ENCODE results near the gene TM4SF18. TPM values are rescaled to one million over a fixed set of nuclear protein-coding genes. Genes with fewer than 3 reads are reported as not detected.

The TM4SF18 gene
- total and polyA plus RNA-seq, 9 donors = 10.0 to 18.7 (median 13.5) TPM

GRCh38 chr3:149376718-149377407, 43.4 kb upstream of the TM4SF18 start:
- Histone ChIP-seq H3K36me3 (ENCODE audit: control insufficient read depth, insufficient read depth, low read length) (no peaks in the 10 kb centered on the region), H3K4me1 (ENCODE audit: control insufficient read depth, insufficient read depth, low read length) (peaks cover 6% of the 10 kb centered on the region), H3K4me3 (ENCODE audit: low read length) (peak overlapping the region; percentile 35), H3K9me3 (replicated peaks; ENCODE audit: control insufficient read depth, low read depth, low read length) (no peaks in the 10 kb centered on the region), H3K27ac (ENCODE audit: low read length) (peak overlapping the region; percentile 88), H3K27me3 (ENCODE audit: control insufficient read depth, insufficient read depth, low read length) (no peaks in the 10 kb centered on the region)
- DNase-seq = peak; percentile 67
- WGBS (ENCODE audit: insufficient coverage) = 13% methylated on average over 2 of the region's 8 CpGs

- H3K27ac ChIP-seq (ENCODE audit: low read length) = peak overlapping the region; percentile 50
- peaks cover 6% of the 10 kb centered on the region for H3K4me1 ChIP-seq (ENCODE audit: control insufficient read depth, insufficient read depth, low read length)
- WGBS (ENCODE audit: insufficient coverage) = no CpG with 5 or more reads among the region's 4 CpGs
- H3K36me3 ChIP-seq (ENCODE audit: control insufficient read depth, insufficient read depth, low read length) = peaks cover 2% of the 10 kb centered on the region
- H3K27me3 ChIP-seq (ENCODE audit: control insufficient read depth, insufficient read depth, low read length) = no peaks in the 10 kb centered on the region
- no peak for DNase-seq
- H3K4me3 ChIP-seq (ENCODE audit: low read length) = peak overlapping the region; percentile 4
- H3K9me3 ChIP-seq (replicated peaks; ENCODE audit: control insufficient read depth, low read depth, low read length) = no peaks in the 10 kb centered on the region
These were observed 42.2 kb upstream of the TM4SF18 start for GRCh38 chr3:149375501-149376196.

DNA sequence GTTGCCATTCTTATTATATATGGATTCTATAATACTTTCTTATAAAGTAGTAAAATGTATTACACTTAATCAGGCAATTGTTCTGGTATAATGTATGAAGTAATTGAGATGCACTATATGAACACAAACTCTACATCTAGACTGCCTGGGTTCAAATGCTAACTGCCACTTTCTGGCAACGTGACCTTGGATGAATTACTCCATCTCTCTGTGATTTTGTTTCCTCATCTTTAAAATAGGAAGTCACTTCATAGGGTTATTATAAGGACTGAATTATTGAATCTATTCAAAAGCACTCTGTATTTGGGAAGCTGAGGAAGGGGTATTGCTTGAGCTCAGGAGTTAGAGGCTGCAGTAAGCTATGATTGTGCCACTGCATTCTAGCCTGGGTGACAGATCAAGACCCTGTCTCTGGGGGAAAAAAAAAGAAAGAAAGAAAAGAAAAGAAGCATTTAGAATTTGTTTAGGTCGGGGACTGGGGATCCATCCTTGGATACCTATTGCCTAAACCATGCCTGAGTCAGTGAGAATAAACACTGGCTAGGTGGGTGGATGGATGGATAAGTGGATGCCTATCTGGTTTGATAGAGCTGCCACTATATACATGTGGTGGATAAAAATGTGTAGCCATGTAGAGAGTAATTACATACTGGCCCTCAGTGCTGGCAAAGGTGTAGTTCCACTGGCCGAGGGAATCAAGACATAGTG, 41.5 kb upstream of the TM4SF18 start:
- 100% methylated on average over 2 of the region's 3 CpGs for WGBS (ENCODE audit: insufficient coverage)
- Histone ChIP-seq H3K27me3 (ENCODE audit: control insufficient read depth, insufficient read depth, low read length) (no peaks in the 10 kb centered on the region), H3K9me3 (replicated peaks; ENCODE audit: control insufficient read depth, low read depth, low read length) (no peaks in the 10 kb centered on the region), H3K4me3 (ENCODE audit: low read length) (no peak overlapping the region), H3K4me1 (ENCODE audit: control insufficient read depth, insufficient read depth, low read length) (peaks cover 6% of the 10 kb centered on the region), H3K36me3 (ENCODE audit: control insufficient read depth, insufficient read depth, low read length) (peaks cover 2% of the 10 kb centered on the region), H3K27ac (ENCODE audit: low read length) (peak overlapping the region; percentile 50)
- no peak for DNase-seq

GRCh38 chr3:149374391-149374790, 41.0 kb upstream of the TM4SF18 start:
- Histone ChIP-seq H3K4me3 (ENCODE audit: low read length) (no peak overlapping the region), H3K36me3 (ENCODE audit: control insufficient read depth, insufficient read depth, low read length) (peaks cover 2% of the 10 kb centered on the region), H3K27ac (ENCODE audit: low read length) (no peak overlapping the region), H3K4me1 (ENCODE audit: control insufficient read depth, insufficient read depth, low read length) (peaks cover 6% of the 10 kb centered on the region), H3K9me3 (replicated peaks; ENCODE audit: control insufficient read depth, low read depth, low read length) (no peaks in the 10 kb centered on the region), H3K27me3 (ENCODE audit: control insufficient read depth, insufficient read depth, low read length) (no peaks in the 10 kb centered on the region)
- no peak for DNase-seq
- no CpG with 5 or more reads among the region's 1 CpG for WGBS (ENCODE audit: insufficient coverage)

DNA sequence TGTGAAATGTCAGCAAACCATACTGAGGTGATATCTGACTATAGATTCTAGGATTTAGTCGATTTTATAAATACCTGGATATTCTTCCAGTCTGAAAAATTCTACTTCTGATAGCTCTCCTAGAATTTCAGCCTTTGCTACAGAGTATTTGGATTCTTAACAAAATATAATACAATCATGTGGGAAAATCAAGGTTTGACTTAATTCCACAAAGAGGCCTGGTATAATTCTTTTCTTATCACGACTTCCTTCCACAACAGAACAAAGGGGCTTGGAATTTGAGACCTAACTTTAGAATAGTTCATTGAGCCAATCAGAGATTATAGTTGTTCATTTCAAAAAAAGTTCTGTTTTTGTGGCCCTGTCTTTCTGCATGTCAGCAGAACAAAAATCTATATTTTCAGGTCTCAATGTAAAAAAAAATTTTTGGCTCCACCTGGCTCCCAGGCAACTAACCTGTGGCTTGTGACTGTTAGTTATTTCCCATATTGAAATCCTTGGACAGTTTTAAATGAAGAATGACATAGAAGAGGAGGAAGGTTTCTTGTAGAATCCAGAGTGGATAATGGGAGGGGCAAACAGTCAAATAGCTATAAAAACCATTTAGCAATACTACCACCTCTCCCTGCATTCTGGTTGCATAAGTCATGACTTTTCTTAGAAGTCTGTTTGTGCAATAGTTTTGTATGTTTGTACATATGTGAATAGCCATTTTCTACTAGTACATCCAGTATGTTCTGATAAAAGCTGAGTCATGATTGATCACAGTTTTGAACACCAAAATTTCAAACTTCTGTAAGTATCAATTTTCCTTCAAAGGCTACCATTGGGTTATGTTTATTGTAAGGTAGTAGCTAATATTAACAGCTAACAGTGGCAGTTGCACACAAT, 40.0 kb upstream of the TM4SF18 start:
- Histone ChIP-seq H3K4me1 (ENCODE audit: control insufficient read depth, insufficient read depth, low read length) (peaks cover 3% of the 10 kb centered on the region), H3K4me3 (ENCODE audit: low read length) (no peak overlapping the region), H3K9me3 (replicated peaks; ENCODE audit: control insufficient read depth, low read depth, low read length) (no peaks in the 10 kb centered on the region), H3K27me3 (ENCODE audit: control insufficient read depth, insufficient read depth, low read length) (no peaks in the 10 kb centered on the region), H3K27ac (ENCODE audit: low read length) (no peak overlapping the region), H3K36me3 (ENCODE audit: control insufficient read depth, insufficient read depth, low read length) (peaks cover 2% of the 10 kb centered on the region)
- WGBS (ENCODE audit: insufficient coverage) = no CpG with 5 or more reads among the region's 2 CpGs
- DNase-seq = no peak

DNA sequence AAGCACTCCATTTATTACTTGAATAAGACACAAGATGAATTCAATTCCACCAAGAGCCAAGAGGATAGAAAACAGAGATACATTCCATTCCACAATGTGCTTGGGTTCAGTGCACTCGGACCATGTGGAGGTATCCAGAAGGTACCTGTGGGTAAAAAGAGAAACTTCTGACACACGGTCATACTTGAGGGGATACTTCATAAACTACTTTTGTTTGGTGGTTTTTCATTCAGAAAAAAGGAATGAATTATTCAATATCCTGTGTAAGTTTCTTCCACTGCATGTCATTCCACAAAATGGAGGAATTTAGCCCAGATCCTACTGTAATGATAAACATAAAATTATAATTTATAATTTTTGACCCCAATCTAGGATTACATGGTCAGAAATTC, 38.3 kb upstream of the TM4SF18 start:
- H3K9me3 ChIP-seq (replicated peaks; ENCODE audit: control insufficient read depth, low read depth, low read length) = no peaks in the 10 kb centered on the region
- no peak for DNase-seq
- no peak overlapping the region for H3K4me3 ChIP-seq (ENCODE audit: low read length)
- H3K27me3 ChIP-seq (ENCODE audit: control insufficient read depth, insufficient read depth, low read length) = no peaks in the 10 kb centered on the region
- peak overlapping the region; percentile 65 for H3K27ac ChIP-seq (ENCODE audit: low read length)
- no CpG with 5 or more reads among the region's 2 CpGs for whole genome bisulfite sequencing (ENCODE audit: insufficient coverage)
- H3K36me3 ChIP-seq (ENCODE audit: control insufficient read depth, insufficient read depth, low read length) = peaks cover 2% of the 10 kb centered on the region
- no peaks in the 10 kb centered on the region for H3K4me1 ChIP-seq (ENCODE audit: control insufficient read depth, insufficient read depth, low read length)

- Histone ChIP-seq H3K36me3 (ENCODE audit: control insufficient read depth, insufficient read depth, low read length) (peaks cover 2% of the 10 kb centered on the region), H3K27me3 (ENCODE audit: control insufficient read depth, insufficient read depth, low read length) (no peaks in the 10 kb centered on the region), H3K27ac (ENCODE audit: low read length) (peak overlapping the region; percentile 65), H3K4me3 (ENCODE audit: low read length) (no peak overlapping the region), H3K4me1 (ENCODE audit: control insufficient read depth, insufficient read depth, low read length) (no peaks in the 10 kb centered on the region), H3K9me3 (replicated peaks; ENCODE audit: control insufficient read depth, low read depth, low read length) (no peaks in the 10 kb centered on the region)
- 68% methylated on average over 3 of the region's 7 CpGs for WGBS (ENCODE audit: insufficient coverage)
- DNase-seq = peak; percentile 45
These were observed 37.7 kb upstream of the TM4SF18 start for GRCh38 chr3:149371001-149371722.

DNA sequence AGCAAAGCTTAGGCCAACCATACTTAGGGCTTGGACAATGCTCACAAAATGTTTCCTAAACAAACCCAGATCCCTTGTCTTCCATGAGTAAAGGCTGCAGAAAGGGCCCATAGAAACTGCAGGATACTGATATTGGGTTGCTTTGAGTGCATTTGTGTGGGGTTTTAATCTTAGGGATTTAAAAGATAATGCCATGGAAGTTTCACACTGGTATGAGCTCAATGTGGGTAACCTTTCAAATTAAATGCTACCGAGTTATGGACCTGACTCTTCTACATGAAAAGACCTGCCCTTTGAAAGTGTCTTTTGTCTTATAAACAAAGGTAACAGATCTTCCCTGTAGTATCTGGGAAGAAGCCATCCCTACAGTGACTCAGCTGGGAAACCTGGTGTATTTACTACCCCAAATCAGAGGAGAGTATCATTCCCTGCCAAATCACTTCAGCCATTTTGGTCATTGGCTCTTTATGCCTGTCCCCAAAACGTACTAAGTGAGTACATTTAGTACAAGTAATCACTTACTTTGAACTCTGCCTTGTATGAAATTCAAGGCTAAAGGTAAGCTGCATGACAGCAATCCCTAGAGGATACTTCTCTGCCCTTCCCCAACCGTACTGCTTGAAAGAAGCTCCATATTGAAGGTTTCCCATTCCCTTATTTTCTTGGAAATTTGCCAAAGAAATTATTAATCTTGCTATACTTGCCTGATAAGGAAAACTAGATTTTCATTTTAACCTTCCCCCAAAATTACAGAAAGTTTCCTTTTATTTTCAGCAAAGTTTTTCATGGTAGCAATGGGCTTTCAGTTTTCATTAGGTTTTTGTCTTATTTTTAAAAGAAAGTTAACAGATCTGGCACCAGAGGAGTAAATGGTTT, 36.8 kb upstream of the TM4SF18 start:
- WGBS (ENCODE audit: insufficient coverage) = 17% methylated on average over 1 of the region's 3 CpGs
- Histone ChIP-seq H3K4me3 (ENCODE audit: low read length) (no peak overlapping the region), H3K27ac (ENCODE audit: low read length) (no peak overlapping the region), H3K9me3 (replicated peaks; ENCODE audit: control insufficient read depth, low read depth, low read length) (no peaks in the 10 kb centered on the region), H3K4me1 (ENCODE audit: control insufficient read depth, insufficient read depth, low read length) (no peaks in the 10 kb centered on the region), H3K27me3 (ENCODE audit: control insufficient read depth, insufficient read depth, low read length) (no peaks in the 10 kb centered on the region), H3K36me3 (ENCODE audit: control insufficient read depth, insufficient read depth, low read length) (peaks cover 2% of the 10 kb centered on the region)
- no peak for DNase-seq
